Measurements from ENCODE around the gene DENND2C. TPM values are rescaled to one million over a fixed set of nuclear protein-coding genes. Genes with fewer than 3 reads are reported as not detected.

DENND2C gene
- total RNA-seq, 1 donor: 4.8 TPM

DNA sequence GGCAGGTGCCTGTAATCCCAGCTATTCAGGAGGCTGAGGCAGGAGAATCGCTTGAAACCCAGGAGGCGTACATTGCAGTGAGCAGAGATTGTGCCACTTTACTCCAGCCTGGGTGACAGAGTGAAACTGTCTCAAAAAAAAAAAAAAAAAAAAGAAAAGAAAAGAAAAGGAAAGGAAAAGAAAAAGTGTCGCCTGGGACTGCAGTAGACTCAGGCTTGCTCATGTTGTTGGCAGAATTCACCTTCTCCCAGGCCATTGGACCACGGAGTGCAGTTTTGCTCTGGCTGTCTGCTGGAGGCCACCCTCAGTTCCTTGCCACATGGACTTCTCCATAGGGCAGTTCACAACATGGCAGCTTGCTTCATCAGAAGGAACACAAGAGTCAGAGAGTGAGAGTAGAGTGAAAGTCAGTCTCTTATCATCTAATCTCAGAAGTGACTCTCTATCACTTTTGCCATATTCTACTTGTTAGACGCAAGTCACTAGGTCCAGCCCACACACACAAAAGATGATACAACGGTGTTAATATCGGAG is 117.7 kb downstream of the DENND2C start:
- no peak overlapping the region for H3K4me3 ChIP-seq (ENCODE audit: low read depth, low read length)
- TF ChIP-seq, protein P1, sequence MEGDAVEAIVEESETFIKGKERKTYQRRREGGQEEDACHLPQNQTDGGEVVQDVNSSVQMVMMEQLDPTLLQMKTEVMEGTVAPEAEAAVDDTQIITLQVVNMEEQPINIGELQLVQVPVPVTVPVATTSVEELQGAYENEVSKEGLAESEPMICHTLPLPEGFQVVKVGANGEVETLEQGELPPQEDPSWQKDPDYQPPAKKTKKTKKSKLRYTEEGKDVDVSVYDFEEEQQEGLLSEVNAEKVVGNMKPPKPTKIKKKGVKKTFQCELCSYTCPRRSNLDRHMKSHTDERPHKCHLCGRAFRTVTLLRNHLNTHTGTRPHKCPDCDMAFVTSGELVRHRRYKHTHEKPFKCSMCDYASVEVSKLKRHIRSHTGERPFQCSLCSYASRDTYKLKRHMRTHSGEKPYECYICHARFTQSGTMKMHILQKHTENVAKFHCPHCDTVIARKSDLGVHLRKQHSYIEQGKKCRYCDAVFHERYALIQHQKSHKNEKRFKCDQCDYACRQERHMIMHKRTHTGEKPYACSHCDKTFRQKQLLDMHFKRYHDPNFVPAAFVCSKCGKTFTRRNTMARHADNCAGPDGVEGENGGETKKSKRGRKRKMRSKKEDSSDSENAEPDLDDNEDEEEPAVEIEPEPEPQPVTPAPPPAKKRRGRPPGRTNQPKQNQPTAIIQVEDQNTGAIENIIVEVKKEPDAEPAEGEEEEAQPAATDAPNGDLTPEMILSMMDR (IDR thresholded peaks at IDR 0.05; ENCODE audit: insufficient read depth, low read length): no peak
- DNase-seq (ENCODE audit: low read depth): no peak

DNA sequence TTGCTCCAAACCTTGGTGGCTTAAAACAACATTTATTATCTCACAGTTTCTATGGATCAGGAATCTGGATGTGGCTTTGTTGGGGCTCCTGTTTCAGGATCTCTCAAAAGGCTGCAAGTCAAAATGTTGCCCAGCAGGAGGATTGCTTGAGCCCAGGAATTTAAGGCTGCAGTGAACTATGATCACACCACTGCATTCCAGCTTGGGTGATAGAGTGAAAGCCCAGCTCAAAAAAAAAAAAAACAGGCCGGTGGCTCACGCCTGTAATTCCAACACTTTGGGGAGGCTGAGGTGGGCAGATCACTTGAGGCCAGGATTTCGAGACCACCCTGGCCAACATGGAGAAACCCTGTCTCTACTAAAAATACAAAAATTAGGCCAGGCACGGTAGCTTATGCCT is 118.4 kb downstream of the DENND2C start:
- TF ChIP-seq, protein P1 (IDR thresholded peaks at IDR 0.05; ENCODE audit: insufficient read depth, low read length): no peak
- DNase-seq (ENCODE audit: low read depth): no peak
- H3K4me3 ChIP-seq (ENCODE audit: low read depth, low read length): no peak overlapping the region

GRCh38 chr1:114550336-114550735 is 119.5 kb downstream of the DENND2C start:
- no peak overlapping the region for H3K4me3 ChIP-seq (ENCODE audit: low read depth, low read length)
- TF ChIP-seq, protein P1 (IDR thresholded peaks at IDR 0.05; ENCODE audit: insufficient read depth, low read length): no peak
- no peak for DNase-seq (ENCODE audit: low read depth)

DNA sequence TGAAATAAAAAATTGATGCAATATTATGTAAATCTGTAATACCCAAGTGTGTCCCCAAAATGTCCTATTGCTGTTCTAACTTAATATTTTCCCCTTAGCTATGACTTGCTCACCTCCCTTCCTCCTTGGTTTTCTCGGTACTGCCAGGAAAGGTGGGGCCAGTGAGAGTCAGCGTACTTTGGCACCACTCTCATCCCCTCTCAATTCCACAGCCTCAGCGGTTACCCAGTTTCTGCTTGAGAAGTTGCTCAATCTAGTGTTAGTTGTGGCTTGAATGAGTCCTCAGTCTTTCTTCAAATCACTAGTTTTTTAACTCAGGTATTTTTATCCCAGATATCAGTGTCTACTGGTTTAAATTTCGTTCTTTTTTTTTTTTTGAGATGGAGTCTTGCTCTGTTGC is 120.7 kb downstream of the DENND2C start:
- H3K4me3 ChIP-seq (ENCODE audit: low read depth, low read length): no peak overlapping the region
- TF ChIP-seq, protein P1 (IDR thresholded peaks at IDR 0.05; ENCODE audit: insufficient read depth, low read length): no peak
- peak; percentile 35 for DNase-seq (ENCODE audit: low read depth)

GRCh38 chr1:114547076-114547475 is 122.8 kb downstream of the DENND2C start:
- no peak overlapping the region for H3K4me3 ChIP-seq (ENCODE audit: low read depth, low read length)
- TF ChIP-seq, protein P1 (IDR thresholded peaks at IDR 0.05; ENCODE audit: insufficient read depth, low read length): no peak
- DNase-seq (ENCODE audit: low read depth): no peak

DNA sequence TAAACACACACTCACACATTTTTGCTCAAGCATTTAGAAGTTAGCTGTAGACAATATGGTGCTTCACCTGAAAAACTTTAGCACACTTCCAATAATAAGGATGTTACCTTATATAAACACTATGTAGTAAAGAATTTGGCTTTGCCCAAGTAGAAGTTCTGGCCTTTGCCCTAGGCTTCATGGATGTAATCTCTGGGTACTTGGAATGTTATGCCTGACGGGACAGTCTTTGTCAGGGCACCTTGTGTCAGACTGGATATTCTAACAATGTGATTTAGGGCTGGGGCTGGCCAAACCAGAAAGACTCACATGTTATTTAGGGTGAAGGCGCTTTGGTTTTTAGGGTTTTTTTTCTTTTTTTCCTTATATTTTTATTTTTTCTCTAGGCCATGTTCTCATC is 124.1 kb downstream of the DENND2C start:
- DNase-seq (ENCODE audit: low read depth): no peak
- TF ChIP-seq, protein P1 (IDR thresholded peaks at IDR 0.05; ENCODE audit: insufficient read depth, low read length): no peak
- no peak overlapping the region for H3K4me3 ChIP-seq (ENCODE audit: low read depth, low read length)

GRCh38 chr1:114545315-114545714 is 124.5 kb downstream of the DENND2C start:
- H3K4me3 ChIP-seq (ENCODE audit: low read depth, low read length): no peak overlapping the region
- TF ChIP-seq, protein P1 (IDR thresholded peaks at IDR 0.05; ENCODE audit: insufficient read depth, low read length): no peak
- DNase-seq (ENCODE audit: low read depth): no peak
